Measurements from ENCODE around the gene STRN4.

STRN4 gene

GRCh38 chr19:46741447-46741846, 4.8 kb downstream of the STRN4 start:
- Histone ChIP-seq H3F3A (ENCODE audit: insufficient read depth, low read length) (no peaks in the 10 kb centered on the region), H4K20me1 (ENCODE audit: insufficient read depth, low read length) (peaks cover 39% of the 10 kb centered on the region), H3K9ac (ENCODE audit: low read length) (no peak overlapping the region), H3K9me2 (replicated peaks; ENCODE audit: insufficient read depth, low read length) (no peaks in the 10 kb centered on the region), H3K9me3 (replicated peaks; ENCODE audit: insufficient read depth, low read length) (no peaks in the 10 kb centered on the region), H3K79me2 (ENCODE audit: low read length) (peaks cover 94% of the 10 kb centered on the region), H2AFZ (ENCODE audit: low read length) (no peak overlapping the region), H3K27me3 (replicated peaks; ENCODE audit: insufficient read depth, low read length) (no peaks in the 10 kb centered on the region), H3K4me2 (ENCODE audit: low read depth, low read length) (no peak overlapping the region), H3K27ac (ENCODE audit: low read length) (no peak overlapping the region), H3K36me3 (replicated peaks; ENCODE audit: insufficient read depth, low read length) (no peaks in the 10 kb centered on the region; the same call in 1 of the 2 replicates), H3K4me1 (ENCODE audit: low read length) (peaks cover 9% of the 10 kb centered on the region), H3K4me3 (ENCODE audit: low read length) (no peak overlapping the region)
- TF ChIP-seq EZH2 (optimal IDR thresholded peaks at IDR 0.05; ENCODE audit: low read depth, low read length) (no peak), EZH2phosphoT487 (IDR thresholded peaks at IDR 0.05; ENCODE audit: low read length) (no peak), CTCF (IDR thresholded peaks at IDR 0.05; ENCODE audit: low read length) (no peak)
- DNase-seq: no peak

GRCh38 chr19:46739290-46739771, 6.9 kb downstream of the STRN4 start:
- no peak for TF ChIP-seq EZH2 (optimal IDR thresholded peaks at IDR 0.05; ENCODE audit: low read depth, low read length)
- TF ChIP-seq EZH2phosphoT487 (IDR thresholded peaks at IDR 0.05; ENCODE audit: low read length): no peak
- no peak for TF ChIP-seq CTCF (IDR thresholded peaks at IDR 0.05; ENCODE audit: low read length)

GRCh38 chr19:46737761-46738171, 8.5 kb downstream of the STRN4 start:
- Histone ChIP-seq H3K4me2 (ENCODE audit: low read depth, low read length) (no peak overlapping the region), H3K9me2 (replicated peaks; ENCODE audit: insufficient read depth, low read length) (no peaks in the 10 kb centered on the region), H2AFZ (ENCODE audit: low read length) (no peak overlapping the region), H3K27ac (ENCODE audit: low read length) (no peak overlapping the region), H3K4me3 (ENCODE audit: low read length) (no peak overlapping the region), H3K9ac (ENCODE audit: low read length) (no peak overlapping the region), H3K9me3 (replicated peaks; ENCODE audit: insufficient read depth, low read length) (no peaks in the 10 kb centered on the region), H3K79me2 (ENCODE audit: low read length) (peaks cover 84% of the 10 kb centered on the region), H3K36me3 (replicated peaks; ENCODE audit: insufficient read depth, low read length) (peaks cover 5% of the 10 kb centered on the region), H4K20me1 (ENCODE audit: insufficient read depth, low read length) (peaks cover 27% of the 10 kb centered on the region), H3F3A (ENCODE audit: insufficient read depth, low read length) (no peaks in the 10 kb centered on the region), H3K4me1 (ENCODE audit: low read length) (no peaks in the 10 kb centered on the region), H3K27me3 (replicated peaks; ENCODE audit: insufficient read depth, low read length) (no peaks in the 10 kb centered on the region)
- no peak for TF ChIP-seq EZH2 (optimal IDR thresholded peaks at IDR 0.05; ENCODE audit: low read depth, low read length)
- TF ChIP-seq EZH2phosphoT487 (IDR thresholded peaks at IDR 0.05; ENCODE audit: low read length): no peak
- TF ChIP-seq CTCF (IDR thresholded peaks at IDR 0.05; ENCODE audit: low read length): no peak
- DNase-seq: no peak

More at GRCh38 chr19:46739290-46739771, 6.9 kb downstream of the STRN4 start:
- no peak overlapping the region for H2AFZ ChIP-seq (ENCODE audit: low read length)
- H3K4me2 ChIP-seq (ENCODE audit: low read depth, low read length): no peak overlapping the region
- no peaks in the 10 kb centered on the region; the same call in 1 of the 2 replicates for H3K36me3 ChIP-seq (replicated peaks; ENCODE audit: insufficient read depth, low read length)
- H3F3A ChIP-seq (ENCODE audit: insufficient read depth, low read length): no peaks in the 10 kb centered on the region
- H3K9ac ChIP-seq (ENCODE audit: low read length): no peak overlapping the region
- peaks cover 82% of the 10 kb centered on the region for H3K79me2 ChIP-seq (ENCODE audit: low read length)
- DNase-seq: no peak
- no peaks in the 10 kb centered on the region for H3K9me3 ChIP-seq (replicated peaks; ENCODE audit: insufficient read depth, low read length)
- no peaks in the 10 kb centered on the region for H3K9me2 ChIP-seq (replicated peaks; ENCODE audit: insufficient read depth, low read length)
- no peaks in the 10 kb centered on the region for H3K27me3 ChIP-seq (replicated peaks; ENCODE audit: insufficient read depth, low read length)
- H3K4me1 ChIP-seq (ENCODE audit: low read length): peaks cover 5% of the 10 kb centered on the region
- no peak overlapping the region for H3K27ac ChIP-seq (ENCODE audit: low read length)
- H4K20me1 ChIP-seq (ENCODE audit: insufficient read depth, low read length): peaks cover 34% of the 10 kb centered on the region
- no peak overlapping the region for H3K4me3 ChIP-seq (ENCODE audit: low read length)

Measured in MM.1S (cell line).